Inferior parietal cortex (tissue), 1 donor: ENCODE measurements around the gene CRYM.
"Not testable (repeated sequence)": the region's sequence is repeated elsewhere in the genome, so short reads cannot be mapped to it uniquely, and the experiment has no call there.

Experiments used
- DNase-seq: peaks from one replicate; pipeline ENCODE4 v3.0.0-alpha.2; 2016; ENCODE audit errors: extremely low spot score

The CRYM gene

GRCh38 chr16:21277927-21278706, at the start of gene CRYM:
TSS of gene CRYM (minus strand) at chr16:21278290. CDS start at chr16:21278251, 39 bp downstream.
- DNase-seq, result no peak

- DNase-seq, result no peak
These were observed 49.0 kb upstream of the CRYM start for GRCh38 chr16:21327046-21327445.

- DNase-seq, result no peak
These were observed 48.4 kb upstream of the CRYM start for GRCh38 chr16:21326459-21326858.

DNA sequence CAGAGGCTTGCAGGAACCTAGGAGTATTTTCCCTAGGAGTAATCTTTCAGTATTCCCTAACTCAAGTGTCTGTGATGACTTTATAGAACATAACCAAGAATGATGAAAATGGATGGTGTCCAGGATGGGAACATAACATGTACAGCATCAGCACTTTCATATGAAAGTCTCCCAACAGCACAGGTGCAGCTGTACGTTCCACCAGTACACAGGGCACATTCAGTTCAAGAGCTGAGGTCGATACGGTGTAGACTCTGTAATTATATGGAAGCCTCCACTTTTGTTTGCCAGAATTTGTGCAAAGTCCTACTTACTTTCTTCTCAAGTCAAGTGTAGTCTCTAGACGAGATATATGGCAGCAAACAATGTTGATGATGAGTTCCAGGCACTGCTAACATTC, 46.2 kb upstream of the CRYM start:
- no peak for DNase-seq

GRCh38 chr16:21322251-21322650, 44.2 kb upstream of the CRYM start:
- DNase-seq, result not testable (repeated sequence)

DNA sequence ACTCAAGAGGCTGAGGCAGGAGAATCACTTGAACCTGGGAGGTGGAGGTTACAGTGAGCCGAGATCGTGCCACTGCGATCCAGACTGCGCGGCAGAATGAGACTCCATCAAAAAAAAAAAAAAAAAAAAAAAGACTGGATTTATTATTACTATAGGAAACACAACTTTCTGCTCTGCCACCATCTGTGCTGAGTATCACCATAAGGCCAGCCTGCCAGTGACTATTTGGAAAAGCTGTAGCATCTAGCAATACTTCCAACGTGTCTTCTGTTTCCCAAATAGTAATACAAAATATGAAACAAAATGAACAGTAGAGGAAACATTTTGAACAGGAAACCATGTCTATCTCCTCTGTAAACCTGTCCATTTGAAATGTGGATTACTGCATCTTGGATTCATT, 43.6 kb upstream of the CRYM start:
- DNase-seq, result no peak

DNA sequence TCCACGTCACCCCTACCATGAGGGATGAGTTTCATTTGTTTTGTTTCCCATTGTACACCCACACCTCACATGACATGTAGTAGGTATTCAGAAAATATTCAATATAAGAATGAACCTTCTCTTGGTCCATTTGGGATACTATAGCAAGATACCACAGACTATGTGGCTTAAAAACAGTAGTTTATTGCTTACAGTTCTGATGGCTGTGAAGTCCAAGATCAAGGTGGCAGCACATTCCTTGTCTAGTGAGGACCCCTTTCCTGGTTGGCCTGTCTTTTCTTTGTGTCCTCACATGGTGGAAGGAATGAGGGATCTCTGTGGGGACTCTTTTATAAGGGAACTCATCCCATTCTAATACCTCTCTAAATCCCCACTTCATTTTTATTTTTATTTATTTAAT, 36.2 kb upstream of the CRYM start:
- no peak for DNase-seq

DNA sequence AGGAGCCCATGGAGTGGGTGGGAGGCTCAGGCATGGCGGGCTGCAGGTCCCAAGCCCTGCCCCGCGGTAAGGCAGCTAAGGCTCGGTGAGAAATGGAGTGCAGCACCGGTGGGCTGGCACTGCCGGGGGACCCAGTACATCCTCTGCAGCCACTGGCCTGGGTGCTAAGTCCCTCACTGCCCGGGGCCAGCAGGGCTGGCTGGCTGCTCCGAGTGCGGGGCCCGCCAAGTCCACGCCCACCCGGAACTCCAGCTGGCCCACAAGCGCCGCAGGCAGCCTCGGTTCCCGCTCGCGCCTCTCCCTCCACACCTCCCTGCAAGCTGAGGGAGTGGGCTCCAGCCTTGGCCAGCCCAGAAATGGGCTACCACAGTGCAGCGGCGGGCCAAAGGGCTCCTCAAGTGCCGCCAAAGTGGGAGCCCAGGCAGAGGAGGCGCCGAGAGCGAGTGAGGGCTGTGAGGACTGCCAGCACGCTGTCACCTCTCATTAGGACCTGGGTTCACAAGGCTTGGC, 34.8 kb upstream of the CRYM start:
- not testable (repeated sequence) for DNase-seq

DNA sequence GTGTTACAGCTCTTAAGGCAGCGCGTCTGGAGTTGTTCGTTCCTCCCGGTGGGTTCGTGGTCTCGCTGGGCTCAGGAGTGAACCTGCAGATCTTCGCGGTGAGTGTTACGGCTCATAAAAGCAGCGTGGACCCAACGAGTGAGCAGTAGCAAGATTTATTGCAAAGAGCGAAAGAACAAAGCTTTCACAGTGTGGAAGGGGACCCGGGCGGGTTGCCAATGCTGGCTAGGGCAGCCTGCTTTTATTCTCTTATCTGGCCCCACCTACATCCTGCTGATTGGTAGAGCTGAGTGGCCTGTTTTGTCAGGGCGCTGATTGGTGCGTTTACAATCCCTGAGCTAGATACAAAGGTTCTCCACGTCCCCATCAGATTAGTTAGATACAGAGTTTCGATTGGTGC, 34.0 kb upstream of the CRYM start:
- not testable (repeated sequence) for DNase-seq

- DNase-seq, result not testable (repeated sequence)
These were observed 28.6 kb upstream of the CRYM start for GRCh38 chr16:21306712-21307111.

DNA sequence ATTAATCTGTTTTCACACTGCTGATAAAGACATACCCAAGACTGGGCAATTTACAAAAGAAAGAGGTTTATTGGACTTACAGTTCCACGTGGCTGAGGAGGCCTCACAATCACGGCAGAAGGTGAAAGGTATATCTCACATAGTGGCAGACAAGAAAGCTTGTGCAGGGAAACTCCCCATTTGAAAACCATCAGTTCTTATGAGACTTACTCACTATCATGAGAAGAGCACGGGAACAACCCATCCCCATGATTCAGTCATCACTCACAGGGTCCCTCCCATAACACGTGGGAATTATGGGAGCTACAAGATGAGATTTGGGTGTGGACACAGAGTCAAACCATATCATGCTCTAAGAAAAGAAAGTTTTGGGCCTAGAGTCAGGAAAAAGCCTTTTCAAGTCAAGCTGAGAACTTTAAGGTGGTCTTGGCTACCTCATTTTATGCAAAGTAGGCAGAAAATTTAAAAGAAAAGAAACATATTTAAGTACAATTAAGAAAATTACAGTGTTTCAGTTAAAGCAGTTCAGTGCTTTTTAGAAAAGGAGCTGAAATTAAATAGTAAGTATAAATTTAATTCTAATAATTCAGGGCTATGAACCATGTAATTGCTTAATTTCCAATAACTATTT, 24.9 kb upstream of the CRYM start:
- DNase-seq, result no peak

DNA sequence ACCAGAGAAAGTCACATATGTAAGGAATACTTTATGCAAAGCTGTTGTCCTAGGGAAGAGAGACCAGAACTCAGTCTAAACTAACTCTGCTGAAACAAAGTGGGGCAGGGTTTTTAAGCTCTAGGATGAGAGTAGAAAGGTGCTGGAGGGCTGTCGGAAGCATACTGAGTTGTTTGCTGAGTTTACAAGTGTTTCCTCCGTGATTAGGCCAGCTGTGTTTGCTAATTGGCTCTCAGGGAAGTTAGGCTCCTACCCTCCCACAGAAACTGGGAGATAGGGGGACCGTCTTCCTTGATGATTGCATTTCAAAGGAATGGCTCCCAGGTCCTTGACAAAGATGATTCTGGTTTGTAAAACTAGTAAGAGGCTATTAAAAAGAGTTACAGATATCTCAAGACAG, 24.4 kb upstream of the CRYM start:
- DNase-seq, result no peak

- DNase-seq, result no peak
These were observed 23.8 kb upstream of the CRYM start for GRCh38 chr16:21301895-21302291.

DNA sequence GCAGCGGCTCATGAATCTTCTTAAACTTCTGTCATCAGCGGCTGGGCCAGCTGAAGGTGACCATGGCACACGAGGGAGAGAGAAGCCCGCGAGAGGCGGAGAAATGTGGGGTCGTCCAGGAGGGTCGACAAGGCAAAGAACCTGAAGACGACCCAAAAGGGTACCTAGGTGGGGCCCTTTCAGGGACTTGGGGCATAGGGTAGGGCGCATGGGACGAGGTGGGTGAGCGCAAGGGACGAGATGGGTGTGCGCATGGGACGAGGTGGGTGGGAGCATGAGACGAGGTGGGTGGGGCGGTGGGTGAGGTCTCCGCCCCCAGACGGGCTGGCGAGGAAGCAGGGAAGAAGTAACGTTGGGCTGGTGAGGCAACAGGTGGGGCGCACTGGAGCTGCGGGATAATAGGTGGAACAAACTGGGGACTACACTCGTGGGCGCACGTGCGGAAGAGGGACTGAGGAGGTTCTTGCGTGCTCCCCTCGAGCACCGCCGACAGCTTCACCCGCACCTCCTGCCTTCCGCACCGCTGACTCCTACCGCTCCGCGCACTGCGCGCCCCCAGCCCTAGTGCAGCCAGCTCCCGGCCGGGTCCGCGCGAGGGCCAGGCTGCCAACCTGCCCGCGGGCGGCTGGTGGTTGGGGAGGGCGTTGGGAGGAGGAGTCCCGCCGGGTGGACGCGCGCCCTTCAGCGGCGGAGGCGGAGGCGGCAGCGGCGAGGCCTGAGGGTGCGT, 23.2 kb upstream of the CRYM start:
- DNase-seq, result no peak

- peak; percentile 97 for DNase-seq
These were observed 22.4 kb upstream of the CRYM start for GRCh38 chr16:21300309-21301167.

DNA sequence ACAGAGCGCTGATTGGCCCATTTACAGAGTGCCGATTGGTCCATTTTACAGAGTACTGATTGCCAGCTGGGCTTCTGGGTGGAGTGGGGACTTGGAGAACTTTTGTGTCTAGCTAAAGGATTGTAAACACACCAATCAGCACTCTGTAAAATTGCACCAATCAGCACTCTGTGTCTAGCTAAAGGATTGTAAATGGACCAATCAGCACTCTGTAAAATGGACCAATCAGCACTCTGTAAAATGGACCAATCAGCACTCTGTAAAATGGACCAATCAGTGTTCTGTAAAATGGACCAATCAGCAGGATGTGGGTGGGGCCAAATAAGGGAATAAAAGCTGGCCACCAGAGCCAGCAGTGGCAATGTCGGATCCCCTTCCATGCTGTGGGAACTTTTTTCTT, 11.7 kb upstream of the CRYM start:
- DNase-seq, result not testable (repeated sequence)

GRCh38 chr16:21285314-21285713, 7.2 kb upstream of the CRYM start:
- no peak for DNase-seq

GRCh38 chr16:21284414-21284813, 6.3 kb upstream of the CRYM start:
- no peak for DNase-seq

DNA sequence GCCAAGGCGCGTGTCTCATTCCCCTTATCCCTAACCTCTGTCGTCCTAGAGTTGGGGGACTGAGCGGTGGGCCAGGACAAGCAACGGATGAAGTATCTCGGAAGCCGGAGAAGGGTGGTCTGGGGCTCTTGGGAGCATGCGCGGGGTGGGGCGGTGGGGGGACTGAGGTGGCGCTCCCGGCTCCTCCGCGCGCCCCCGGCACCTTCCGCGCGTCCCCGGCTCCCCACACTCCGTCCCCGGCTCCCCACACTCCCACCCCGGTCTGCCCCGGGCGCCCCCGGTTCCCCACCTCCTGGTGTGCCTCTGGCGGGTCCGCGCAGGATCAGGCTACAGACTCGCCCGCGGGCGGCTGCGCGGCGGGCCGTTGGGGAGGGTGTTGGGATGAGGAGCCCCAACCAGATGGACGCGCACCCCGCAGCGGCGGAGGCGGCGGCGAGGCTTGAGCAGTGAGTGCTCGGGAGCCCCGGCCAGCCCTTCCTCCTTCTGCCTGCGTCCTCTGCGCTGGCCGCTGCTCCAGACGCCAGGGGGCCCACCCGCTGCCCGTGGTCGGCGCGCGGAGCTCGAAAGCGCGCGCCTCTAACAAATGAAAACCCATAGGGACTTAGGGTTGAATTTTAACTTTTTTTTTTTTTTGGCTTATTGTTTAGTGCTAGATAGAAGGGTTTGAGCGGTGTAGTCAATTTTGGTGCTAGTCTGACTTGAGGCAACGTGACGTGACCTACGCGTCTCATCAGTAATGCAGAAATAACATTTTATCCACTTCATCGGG, 5.6 kb upstream of the CRYM start:
- no peak for DNase-seq

- no peak for DNase-seq
These were observed 3.8 kb upstream of the CRYM start for GRCh38 chr16:21281698-21282389.
